ENCODE data around the gene GPR17.

Gene GPR17

DNA sequence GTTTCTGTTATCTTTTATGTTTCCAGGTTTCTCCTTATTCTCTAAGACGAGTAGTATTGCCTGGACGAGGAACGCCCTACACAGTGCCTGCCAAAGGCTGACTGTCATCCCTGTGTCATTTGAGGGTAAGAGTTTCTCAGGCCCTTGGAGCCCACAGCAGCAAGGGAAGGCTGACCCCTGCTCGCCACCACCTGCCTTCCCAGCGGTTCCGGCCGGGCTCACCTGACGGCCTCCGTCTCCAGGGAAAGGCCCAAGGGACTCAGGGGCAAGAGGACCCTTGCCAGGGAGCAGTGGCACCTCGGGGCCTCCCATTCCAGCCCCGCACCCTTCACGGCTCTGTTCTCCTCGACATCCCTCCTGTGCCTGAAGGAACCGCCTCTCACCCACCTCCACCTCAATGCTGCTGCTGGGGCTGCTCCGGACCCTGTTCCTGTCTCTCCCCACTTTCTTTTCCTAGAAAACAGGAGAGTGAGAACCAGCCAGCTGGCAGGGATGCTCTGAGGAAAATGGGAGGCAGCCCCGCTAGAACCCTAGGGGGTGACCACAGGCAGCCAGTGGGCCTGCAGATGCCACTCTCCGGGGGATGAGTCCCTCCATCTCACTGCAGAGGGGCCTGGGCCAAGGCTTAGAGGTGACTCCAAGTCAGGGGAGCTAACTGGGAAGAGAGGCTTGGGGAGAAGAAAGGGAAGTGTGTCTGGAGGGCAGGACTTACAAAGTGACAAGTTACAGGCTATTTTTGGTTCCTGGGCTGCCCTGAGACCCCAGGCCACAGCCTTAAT is 27.5 kb downstream of the GPR17 start:
- no peak for DNase-seq

- no peak for DNase-seq
Measured at GRCh38 chr2:127674241-127675209, 28.6 kb downstream of the GPR17 start.

DNA sequence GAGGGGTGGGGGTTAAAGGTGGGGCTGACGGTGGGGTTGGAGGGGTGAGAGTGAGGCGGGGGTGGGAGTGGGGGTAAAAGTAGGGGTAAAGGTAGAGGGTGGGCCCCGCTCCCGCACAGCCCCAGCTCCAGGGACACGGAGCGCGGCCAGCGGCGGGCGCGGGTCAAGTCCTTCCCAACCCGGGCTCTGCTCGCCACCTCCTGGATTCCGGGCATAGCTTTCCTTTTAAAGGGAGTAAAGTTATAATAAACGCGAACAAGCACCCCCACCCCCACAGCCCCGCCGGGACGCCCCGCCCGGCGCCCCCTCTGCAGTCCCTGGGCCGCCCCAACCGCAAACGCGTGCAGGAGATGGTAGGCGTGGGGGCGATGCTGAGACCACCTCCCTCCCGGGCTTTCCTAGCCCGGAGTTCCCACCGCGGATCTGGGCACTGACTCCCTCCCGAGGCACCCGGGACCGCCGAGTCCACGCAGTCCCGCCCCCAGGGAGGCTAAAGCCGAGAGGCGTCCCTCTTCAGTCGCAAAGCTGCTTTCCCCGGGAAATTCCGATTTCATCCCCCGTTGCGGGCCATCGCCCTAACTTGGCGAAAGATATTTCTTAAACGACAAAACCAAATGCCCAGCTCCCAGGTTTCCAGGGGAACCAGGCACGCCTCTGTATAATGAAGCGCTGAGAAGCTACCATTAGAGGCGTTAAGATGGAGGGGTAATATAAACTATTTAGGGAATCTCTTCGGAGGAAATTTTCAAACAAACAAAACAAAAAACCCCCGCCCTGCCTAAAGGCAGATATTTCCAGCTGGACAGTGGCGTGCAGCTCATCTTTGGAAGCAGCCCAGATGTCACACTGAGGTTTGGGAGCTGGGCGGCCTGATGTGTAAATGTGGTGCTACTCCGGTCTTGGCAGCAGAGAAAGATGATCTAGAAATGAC is 29.6 kb downstream of the GPR17 start, which contains the start of gene LIMS2:
Gene LIMS2, minus strand, starts transcription at position 200 of the 931 bp plus-strand sequence. CDS start 506 bp downstream, outside the sequence.
- DNase-seq = no peak

- DNase-seq = no peak
Measured at GRCh38 chr2:127676906-127677305, 31.0 kb downstream of the GPR17 start.

GRCh38 chr2:127678531-127678930 is 32.6 kb downstream of the GPR17 start:
- DNase-seq = no peak

- DNase-seq = no peak
Measured at GRCh38 chr2:127678991-127679390, 33.0 kb downstream of the GPR17 start.

DNA sequence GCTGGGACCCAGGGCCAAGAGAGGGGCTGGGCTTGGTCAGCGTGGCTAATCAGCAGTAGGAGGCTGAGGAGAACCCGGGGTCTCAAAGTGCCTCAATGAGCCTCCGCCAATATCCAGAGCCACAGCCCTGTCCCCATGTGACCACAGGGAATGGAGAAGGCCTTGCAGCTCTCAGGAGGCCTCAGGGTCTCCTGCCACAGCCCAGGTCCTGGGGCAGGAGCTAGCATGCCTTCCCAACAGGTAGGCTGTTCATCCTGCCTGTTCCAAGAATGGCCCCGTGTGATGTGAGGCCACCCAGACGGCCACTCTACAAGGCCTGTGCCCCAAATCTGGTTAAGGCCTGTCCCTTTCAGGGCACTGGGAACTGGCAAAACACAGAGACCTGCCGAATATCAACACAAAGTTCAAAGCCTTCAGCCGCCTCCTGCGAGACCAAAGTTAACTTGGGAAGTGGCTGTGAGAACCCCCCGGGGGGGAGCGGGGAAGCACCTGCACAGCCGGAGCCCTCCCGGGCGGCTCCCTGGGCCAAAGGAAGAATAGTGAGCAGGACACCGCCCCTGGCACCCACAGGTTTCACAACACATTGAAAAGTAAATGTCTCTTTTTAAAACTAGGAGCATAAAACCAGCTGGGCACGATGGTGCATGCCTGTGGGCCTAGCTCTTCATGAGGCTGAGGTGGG is 33.9 kb downstream of the GPR17 start:
- DNase-seq = no peak

DNA sequence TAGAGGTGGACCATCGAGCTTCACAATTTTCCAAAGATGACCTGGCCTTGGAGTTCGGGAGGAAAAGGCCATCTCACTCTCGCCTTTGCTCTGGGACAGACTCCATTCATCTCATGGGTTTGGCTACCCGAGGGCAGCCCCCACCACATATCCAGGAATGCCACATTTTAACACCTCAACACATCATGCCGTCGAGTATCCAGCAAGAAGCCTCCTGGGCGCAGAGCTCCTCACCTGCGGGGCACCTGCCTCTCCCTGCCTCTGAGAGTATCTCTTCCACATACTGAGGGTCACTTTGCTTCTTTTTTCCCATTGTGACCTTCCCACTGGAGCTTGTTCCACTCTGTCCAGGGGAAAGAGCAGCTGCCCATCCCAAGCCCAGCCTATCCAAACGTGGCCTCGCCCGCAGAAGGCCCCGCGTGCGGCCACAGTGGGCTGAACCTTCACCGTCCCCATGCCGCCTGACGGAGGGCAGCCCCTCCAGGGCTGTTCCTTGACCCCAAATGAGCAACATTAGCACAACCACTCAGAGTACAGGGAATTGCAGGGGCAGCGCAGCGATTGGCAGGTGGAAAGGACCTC is 34.8 kb downstream of the GPR17 start:
- no peak for DNase-seq

DNA sequence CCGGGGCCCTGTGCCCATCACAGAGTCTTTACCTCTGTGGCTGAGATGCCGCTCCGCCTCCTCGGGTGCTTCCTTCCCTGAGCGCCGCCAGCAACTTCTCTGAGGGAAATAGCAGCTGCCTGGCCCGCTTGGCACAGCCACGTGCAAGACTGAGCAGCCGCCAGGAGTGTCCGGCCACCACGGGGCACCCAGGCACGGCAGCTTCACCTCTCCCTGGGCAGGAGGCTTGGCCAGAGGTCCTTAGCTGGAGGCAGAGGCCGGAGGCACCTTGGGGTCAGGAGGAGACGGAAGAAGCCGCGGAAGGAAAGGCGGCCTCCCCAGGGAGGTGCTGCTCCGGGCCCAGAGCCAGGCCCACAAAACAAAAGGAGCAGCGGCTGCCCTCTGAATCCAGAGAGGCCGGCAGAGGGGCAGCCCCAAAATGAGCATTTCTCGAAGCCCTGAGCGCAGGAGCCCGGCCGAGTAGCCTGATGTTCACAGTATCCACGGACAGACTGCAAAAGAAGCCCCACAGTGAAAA is 35.4 kb downstream of the GPR17 start:
- no peak for DNase-seq

GRCh38 chr2:127681976-127682857 is 36.3 kb downstream of the GPR17 start:
- DNase-seq = no peak

GRCh38 chr2:127683056-127683455 is 37.1 kb downstream of the GPR17 start:
- no peak for DNase-seq

GRCh38 chr2:127683757-127684156 is 37.8 kb downstream of the GPR17 start:
- DNase-seq = no peak

- no peak for DNase-seq
Measured at GRCh38 chr2:127685410-127686080, 39.6 kb downstream of the GPR17 start.

GRCh38 chr2:127688405-127688804 is 42.5 kb downstream of the GPR17 start:
- no peak for DNase-seq

GRCh38 chr2:127690696-127691095 is 44.7 kb downstream of the GPR17 start:
- no peak for DNase-seq

DNA sequence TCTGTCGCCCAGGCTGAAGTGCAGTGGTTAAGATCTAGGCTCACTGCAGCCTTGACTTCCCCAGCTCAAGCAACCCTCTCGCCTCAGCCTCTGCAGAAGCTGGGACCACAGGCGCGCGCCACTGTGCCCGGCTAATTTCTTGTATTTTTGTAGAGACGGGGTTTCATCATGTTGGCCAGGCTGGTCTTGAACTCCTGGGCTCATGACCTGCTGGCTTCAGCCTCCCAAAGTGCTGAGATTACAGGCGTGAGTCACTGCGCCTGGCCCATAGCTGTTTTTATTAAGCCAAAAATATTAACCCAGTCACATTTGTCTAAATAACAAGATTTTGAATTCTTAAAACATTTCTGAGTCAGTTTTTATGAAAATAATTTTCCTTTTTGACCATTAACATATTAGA is 49.0 kb downstream of the GPR17 start:
- DNase-seq = no peak

GRCh38 chr2:127695491-127696472 is 49.8 kb downstream of the GPR17 start:
- peak; percentile 17 for DNase-seq

- no peak for DNase-seq
Measured at GRCh38 chr2:127697482-127698180, 51.7 kb downstream of the GPR17 start.

All from NCI-H510A (cell line).